GM18511 (cell line): ENCODE measurements around the gene ITPR2.
"Not testable (repeated sequence)": the region's sequence is repeated elsewhere in the genome, so short reads cannot be mapped to it uniquely, and the experiment has no call there.

Experiments used
- ATAC-seq: cut with Tn5 transposase; IDR thresholded peaks from one replicate; pipeline ENCODE4 v1.9.1; 2021; ENCODE audit warnings: mild to moderate bottlenecking, moderate library complexity; ENCODE audit not compliant: unreplicated experiment

Gene ITPR2

GRCh38 chr12:26832822-26833742 lies at the start of gene ITPR2:
Gene ITPR2, minus strand, starts transcription at chr12:26833194. Its CDS starts 413 bp downstream, at chr12:26832781.
- ATAC-seq: peak; percentile 77

GRCh38 chr12:26880625-26881024 lies 47.6 kb upstream of the ITPR2 start:
- no peak for ATAC-seq

GRCh38 chr12:26878661-26879119 lies 45.7 kb upstream of the ITPR2 start:
- peak; percentile 78 for ATAC-seq

GRCh38 chr12:26874501-26875296 lies 41.7 kb upstream of the ITPR2 start:
- peak; percentile 51 for ATAC-seq

GRCh38 chr12:26872625-26873024 lies 39.6 kb upstream of the ITPR2 start:
- no peak for ATAC-seq

GRCh38 chr12:26871985-26872384 lies 39.0 kb upstream of the ITPR2 start:
- ATAC-seq: no peak

GRCh38 chr12:26870491-26871419 lies 37.8 kb upstream of the ITPR2 start:
- ATAC-seq: no peak

- no peak for ATAC-seq
Measured at GRCh38 chr12:26869908-26870459, 37.0 kb upstream of the ITPR2 start.

- ATAC-seq: no peak
Measured at GRCh38 chr12:26869104-26869494, 36.1 kb upstream of the ITPR2 start.

- ATAC-seq: no peak
Measured at GRCh38 chr12:26868447-26869103, 35.6 kb upstream of the ITPR2 start.

GRCh38 chr12:26867080-26867479 lies 34.1 kb upstream of the ITPR2 start:
- peak; percentile 76 for ATAC-seq

GRCh38 chr12:26863515-26863914 lies 30.5 kb upstream of the ITPR2 start:
- no peak for ATAC-seq

GRCh38 chr12:26862787-26863186 lies 29.8 kb upstream of the ITPR2 start:
- not testable (repeated sequence) for ATAC-seq

- no peak for ATAC-seq
Measured at GRCh38 chr12:26861690-26862089, 28.7 kb upstream of the ITPR2 start.

GRCh38 chr12:26857465-26858176 lies 24.6 kb upstream of the ITPR2 start:
- ATAC-seq: no peak

- no peak for ATAC-seq
Measured at GRCh38 chr12:26855337-26855736, 22.3 kb upstream of the ITPR2 start.

GRCh38 chr12:26854031-26854390 lies 21.0 kb upstream of the ITPR2 start:
- peak; percentile 8 for ATAC-seq

- ATAC-seq: peak; percentile 75
Measured at GRCh38 chr12:26853303-26854030, 20.5 kb upstream of the ITPR2 start.
